Breast epithelium (tissue), 4 donors: Measurements from ENCODE around the gene ACTR1A. TPM values are rescaled to one million over a fixed set of nuclear protein-coding genes. Genes with fewer than 3 reads are reported as not detected.
"Not testable (repeated sequence)": the region's sequence is repeated elsewhere in the genome, so short reads cannot be mapped to it uniquely, and the experiment has no call there.

Experiments used
- DNase-seq, 2 donors: peaks; one replicate each; pipeline ENCODE4 v3.0.0-alpha.2; 2019; ENCODE audit warnings: low spot score in 2 of 2
- H3K27ac ChIP-seq, 2 donors: fragments of 200-600 bp; sonication (generic) in 1 of 2; one replicate each; pipeline ENCODE4 v1.5.1; 2016 to 2019; ENCODE audit warnings: mild to moderate bottlenecking in 1 of 2
- H3K27me3 ChIP-seq, 2 donors: fragments of 200-600 bp; sonication (generic) in 1 of 2; one replicate each; pipeline versions ENCODE4 v1.5.1 to v1.6.0; 2017 to 2019; ENCODE audit warnings: control low read depth in 1 of 2, mild to moderate bottlenecking in 1 of 2
- H3K36me3 ChIP-seq: fragments of 200-600 bp; one replicate; pipeline ENCODE4 v1.5.1; 2019
- H3K4me1 ChIP-seq, 2 donors: fragments of 200-600 bp; sonication (generic); one replicate each; pipeline ENCODE4 v1.5.1; 2016 to 2019; ENCODE audit warnings: control low read depth in 1 of 2
- H3K4me3 ChIP-seq, 3 donors: fragments of 200-600 bp; sonication (generic); 1 replicate in 2 of 3; 2 replicates in 1 of 3; pipeline ENCODE4 v1.5.1; 2016 to 2019; ENCODE audit warnings: mild to moderate bottlenecking in 3 of 3, moderate library complexity in 2 of 3
- H3K9me3 ChIP-seq, 2 donors: fragments of 200-600 bp; sonication (generic) in 1 of 2; one replicate each; pipeline ENCODE4 v1.5.1; 2016 to 2019; ENCODE audit warnings: control low read depth in 1 of 2
- POLR2A ChIP-seq: fragments of 450-650 bp; IDR thresholded peaks from one replicate; pipeline ENCODE4 v1.6.1; 2016; ENCODE audit warnings: antibody characterized with exemption, mild to moderate bottlenecking, moderate library complexity
- POLR2AphosphoS5 ChIP-seq, 3 donors: sonication (generic); formaldehyde crosslinking; IDR thresholded peaks; one replicate each; pipeline ENCODE4 v1.6.1; 2017; ENCODE audit warnings: antibody characterized with exemption in 3 of 3
- intact Hi-C: fragments of 100-400 bp; cut with DNase I; formaldehyde crosslinking; loops from one replicate; pipeline ENCODE4 v1.15.1; 2023; ENCODE audit warnings: low total_unique reads
- total RNA-seq, 3 donors: library from RNA; depleted of rRNA; stranded (reverse); fragments of >200 nt; gene quantifications; one replicate each; pipeline ENCODE4 v1.1.0, GENCODE V29; 2016
- TF ChIP-seq, protein P1 (sequence below), 3 donors: fragments of 450-650 bp; IDR thresholded peaks; one replicate each; pipeline ENCODE4 v1.5.1; 2016 to 2017; ENCODE audit warnings: antibody characterized with exemption in 3 of 3, mild to moderate bottlenecking in 3 of 3, moderate library complexity in 3 of 3

ACTR1A gene
- total RNA-seq, 3 donors from 2014 or later: 84.9 to 110 (median 92.5) TPM

DNA sequence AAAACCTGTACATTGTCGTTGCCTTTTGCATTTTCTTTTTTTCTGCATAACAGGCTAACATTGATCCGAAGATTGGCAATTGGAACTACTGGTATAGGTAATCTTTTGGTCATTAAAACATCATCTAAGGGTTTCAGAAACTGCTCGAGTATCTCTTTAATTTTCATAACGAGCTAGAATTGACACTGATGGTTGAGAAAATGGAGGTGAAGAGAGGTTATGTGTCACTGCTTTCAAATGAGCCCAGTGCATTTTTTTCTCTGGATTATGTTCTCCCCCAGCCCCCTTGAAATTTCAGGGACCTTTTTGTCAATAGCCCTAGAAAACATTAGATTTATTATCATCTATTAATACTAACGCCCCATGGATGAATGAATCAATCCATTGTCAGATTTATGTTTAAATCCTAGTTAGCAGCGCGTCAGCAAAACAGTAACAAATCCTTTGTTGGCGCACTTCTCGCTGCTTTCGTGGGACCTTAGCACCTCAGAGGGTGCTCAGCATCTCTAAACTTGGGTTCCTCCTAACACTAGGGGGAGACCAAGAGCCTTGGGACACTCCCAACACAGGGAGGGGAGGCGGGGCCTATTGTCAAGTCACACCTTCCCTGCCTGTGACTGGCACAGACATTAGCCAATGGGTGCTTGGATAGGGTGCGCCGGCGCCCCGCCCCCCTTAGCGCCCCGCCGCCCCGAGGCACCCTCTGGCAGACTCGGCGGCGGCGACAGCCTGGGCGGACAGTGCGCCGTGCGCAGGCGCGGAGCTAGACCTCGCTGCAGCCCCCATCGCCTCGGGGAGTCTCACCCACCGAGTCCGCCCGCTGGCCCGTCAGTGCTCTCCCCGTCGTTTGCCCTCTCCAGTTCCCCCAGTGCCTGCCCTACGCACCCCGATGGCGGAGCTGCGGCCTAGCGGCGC is 1.0 kb upstream of the ACTR1A start, which contains the start of gene SUFU:
SUFU (plus strand) TSS at position 709 of the 915 bp plus-strand sequence; CDS start at position 890, 181 bp downstream.
- Histone ChIP-seq H3K4me3 (peak within 1 kb of the TSS; percentile 98), H3K36me3 (no peaks in the 10 kb centered on the region), H3K4me1 (peaks cover 3 to 18% of the 10 kb centered on the region in 2 donors), H3K9me3 (no peaks in the 10 kb centered on the region), H3K27me3 (no peaks in the 10 kb centered on the region), H3K27ac (peak within 1 kb of the TSS; percentile 82 to 90)
- intact Hi-C loops: loop anchor here (1.0 kb wide), 1 partner anchor 82 kb away; no protein-coding TSS in a partner anchor
- DNase-seq: peak; percentile 96 to 98
- TF ChIP-seq, protein P1, sequence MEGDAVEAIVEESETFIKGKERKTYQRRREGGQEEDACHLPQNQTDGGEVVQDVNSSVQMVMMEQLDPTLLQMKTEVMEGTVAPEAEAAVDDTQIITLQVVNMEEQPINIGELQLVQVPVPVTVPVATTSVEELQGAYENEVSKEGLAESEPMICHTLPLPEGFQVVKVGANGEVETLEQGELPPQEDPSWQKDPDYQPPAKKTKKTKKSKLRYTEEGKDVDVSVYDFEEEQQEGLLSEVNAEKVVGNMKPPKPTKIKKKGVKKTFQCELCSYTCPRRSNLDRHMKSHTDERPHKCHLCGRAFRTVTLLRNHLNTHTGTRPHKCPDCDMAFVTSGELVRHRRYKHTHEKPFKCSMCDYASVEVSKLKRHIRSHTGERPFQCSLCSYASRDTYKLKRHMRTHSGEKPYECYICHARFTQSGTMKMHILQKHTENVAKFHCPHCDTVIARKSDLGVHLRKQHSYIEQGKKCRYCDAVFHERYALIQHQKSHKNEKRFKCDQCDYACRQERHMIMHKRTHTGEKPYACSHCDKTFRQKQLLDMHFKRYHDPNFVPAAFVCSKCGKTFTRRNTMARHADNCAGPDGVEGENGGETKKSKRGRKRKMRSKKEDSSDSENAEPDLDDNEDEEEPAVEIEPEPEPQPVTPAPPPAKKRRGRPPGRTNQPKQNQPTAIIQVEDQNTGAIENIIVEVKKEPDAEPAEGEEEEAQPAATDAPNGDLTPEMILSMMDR (IDR thresholded peaks at IDR 0.05): peak; percentile 85 to 88 (median 87)
- peak in 2 of 3 donors; percentile 37 to 50 for TF ChIP-seq POLR2AphosphoS5 (IDR thresholded peaks at IDR 0.05)
- TF ChIP-seq POLR2A: no peak

DNA sequence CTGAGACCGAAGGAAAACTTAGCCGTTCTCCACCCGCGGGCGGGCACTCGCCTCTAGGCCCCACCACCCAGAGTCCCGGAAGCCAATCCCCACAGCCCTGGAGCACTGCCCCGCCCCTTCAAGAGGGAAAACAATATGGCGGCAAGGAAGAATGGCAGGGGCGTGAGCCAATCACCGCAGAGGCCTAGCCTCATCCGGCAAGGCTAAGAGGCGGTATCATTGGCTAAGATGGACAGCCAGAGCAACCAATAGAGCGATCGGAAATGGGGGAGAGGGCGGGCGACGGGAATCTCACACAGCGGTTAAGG is 529 bp downstream of the ACTR1A start:
- Histone ChIP-seq H3K27ac (peak overlapping the region; percentile 87 to 89), H3K4me1 (peaks cover 3 to 16% of the 10 kb centered on the region in 2 donors), H3K9me3 (no peaks in the 10 kb centered on the region), H3K36me3 (no peaks in the 10 kb centered on the region), H3K27me3 (no peaks in the 10 kb centered on the region), H3K4me3 (peak overlapping the region; percentile 86 to 98 (median 98))
- peak; percentile 99 for DNase-seq
- intact Hi-C loops: no loop called here
- TF ChIP-seq, protein P1 (IDR thresholded peaks at IDR 0.05): no peak
- TF ChIP-seq POLR2AphosphoS5 (IDR thresholded peaks at IDR 0.05) (peak in 1 of 3 donors; percentile 34), POLR2A (no peak)

- intact Hi-C loops: no loop called here
- Histone ChIP-seq H3K9me3 (no peaks in the 10 kb centered on the region), H3K27me3 (no peaks in the 10 kb centered on the region), H3K4me3 (peak overlapping the region; percentile 86 to 98 (median 98)), H3K36me3 (no peaks in the 10 kb centered on the region), H3K4me1 (peaks cover under 1 to 16% of the 10 kb centered on the region in 2 donors), H3K27ac (peak overlapping the region; percentile 87 to 89)
- TF ChIP-seq, protein P1 (IDR thresholded peaks at IDR 0.05): no peak
- TF ChIP-seq POLR2AphosphoS5 (IDR thresholded peaks at IDR 0.05): no peak
- no peak for TF ChIP-seq POLR2A
- DNase-seq: no peak
Measured at GRCh38 chr10:102501201-102502028, 1.1 kb downstream of the ACTR1A start.

DNA sequence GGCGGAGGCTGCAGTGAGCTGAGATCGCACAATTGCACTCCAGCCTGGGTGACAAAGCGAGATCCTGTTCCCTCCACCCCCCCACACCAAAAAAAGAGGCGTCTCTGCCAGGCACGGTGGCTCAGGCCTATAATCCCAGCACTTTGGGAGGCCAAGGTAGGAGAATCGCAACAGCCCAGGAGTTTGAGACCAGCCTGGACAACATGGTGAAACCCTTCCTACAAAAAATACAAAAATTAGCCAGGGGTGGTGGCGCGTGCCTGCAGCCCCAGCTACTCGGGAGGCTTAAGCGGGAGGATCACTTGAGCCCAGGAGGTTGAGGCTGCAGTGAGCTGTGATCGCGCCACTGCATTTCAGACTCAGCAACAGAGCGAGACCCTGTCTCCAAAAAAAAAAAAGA is 1.8 kb downstream of the ACTR1A start:
- DNase-seq, intact Hi-C loops, H3K27me3 ChIP-seq, H3K4me3 ChIP-seq, H3K27ac ChIP-seq, H3K36me3 ChIP-seq, H3K9me3 ChIP-seq: not testable (repeated sequence)
- peaks cover 0 to 16% of the 10 kb centered on the region in 2 donors for H3K4me1 ChIP-seq

DNA sequence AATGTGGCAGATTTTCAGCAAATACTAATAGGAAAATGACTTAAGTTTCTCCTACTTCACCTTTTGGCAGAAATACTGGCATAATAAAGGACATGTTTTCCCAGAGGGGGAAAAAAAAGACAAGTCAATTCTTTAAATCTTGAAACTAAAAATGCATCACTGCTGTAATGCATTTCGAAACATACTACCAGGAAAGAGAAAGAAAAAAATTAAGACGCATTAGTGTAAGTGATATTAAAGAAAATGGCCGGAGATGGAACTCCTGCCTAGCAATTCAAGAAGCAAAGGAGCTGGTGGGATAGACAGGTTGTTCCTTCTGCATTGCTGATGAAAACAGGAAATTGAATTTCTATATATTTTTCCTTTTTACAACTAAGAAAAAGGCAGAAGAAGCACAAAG is 3.2 kb downstream of the ACTR1A start:
- no peak for DNase-seq
- Histone ChIP-seq H3K27ac (no peak overlapping the region), H3K27me3 (no peaks in the 10 kb centered on the region), H3K36me3 (no peaks in the 10 kb centered on the region), H3K9me3 (no peaks in the 10 kb centered on the region), H3K4me3 (no peak overlapping the region), H3K4me1 (peaks cover 0 to 9% of the 10 kb centered on the region in 2 donors)
- intact Hi-C loops: no loop called here
- TF ChIP-seq POLR2AphosphoS5 (IDR thresholded peaks at IDR 0.05) (no peak), POLR2A (no peak)
- TF ChIP-seq, protein P1 (IDR thresholded peaks at IDR 0.05): no peak
